Esophagus muscularis mucosa (tissue), 4 donors: ENCODE measurements around the gene PLA2G6. TPM values are rescaled to one million over a fixed set of nuclear protein-coding genes. Genes with fewer than 3 reads are reported as not detected.
"Not testable (repeated sequence)": the region's sequence is repeated elsewhere in the genome, so short reads cannot be mapped to it uniquely, and the experiment has no call there.

Experiments used
- DNase-seq: peaks from one replicate; pipeline ENCODE4 v3.0.0-alpha.2; 2017; ENCODE audit errors: extremely low spot score
- H3K27ac ChIP-seq, 4 donors: fragments of 200-600 bp; sonication (generic); replicated peaks in 1 of 4; 1 replicate in 3 of 4; 2 replicates in 1 of 4; pipeline ENCODE4 v1.5.1; 2016 to 2019; ENCODE audit warnings: mild to moderate bottlenecking in 1 of 4
- H3K27me3 ChIP-seq, 4 donors: fragments of 200-600 bp; sonication (generic); one replicate each; pipeline versions ENCODE4 v1.5.1 to v1.6.0; 2016 to 2019
- H3K36me3 ChIP-seq, 4 donors: fragments of 200-600 bp; sonication (generic); one replicate each; pipeline ENCODE4 v1.5.1; 2016 to 2019
- H3K4me1 ChIP-seq, 4 donors: fragments of 200-600 bp; sonication (generic); one replicate each; pipeline ENCODE4 v1.5.1; 2016 to 2019
- H3K4me3 ChIP-seq, 4 donors: fragments of 200-600 bp; sonication (generic); 1 replicate in 2 of 4; 2 replicates in 2 of 4; pipeline ENCODE4 v1.5.1; 2016 to 2019; ENCODE audit warnings: mild to moderate bottlenecking in 4 of 4, moderate library complexity in 1 of 4
- H3K9me3 ChIP-seq, 4 donors: fragments of 200-600 bp; sonication (generic); 1 replicate in 3 of 4; 2 replicates in 1 of 4; pipeline ENCODE4 v1.5.1; 2016 to 2019
- CTCF ChIP-seq, 3 experiments: fragments of 200-600 bp in 2 of 3; fragments of 450-650 bp in 1 of 3; sonication (generic) in 2 of 3; IDR thresholded peaks; one replicate each; pipeline ENCODE4 v1.5.1; 2017 to 2019; ENCODE audit warnings: antibody characterized with exemption in 3 of 3, mild to moderate bottlenecking in 2 of 3, moderate library complexity in 1 of 3
- EP300 ChIP-seq: sonication (generic); formaldehyde crosslinking; IDR thresholded peaks from one replicate; pipeline ENCODE4 v1.6.1; 2017; ENCODE audit warnings: antibody characterized with exemption
- POLR2A ChIP-seq: fragments of 450-650 bp; IDR thresholded peaks from one replicate; pipeline ENCODE4 v1.6.1; 2017; ENCODE audit warnings: antibody characterized with exemption, moderate library complexity, mild to moderate bottlenecking, low read depth
- POLR2AphosphoS5 ChIP-seq, 2 donors: sonication (generic); formaldehyde crosslinking; IDR thresholded peaks; one replicate each; pipeline ENCODE4 v1.6.1; 2017; ENCODE audit warnings: antibody characterized with exemption in 2 of 2
- WGBS: methylation state at CpG from one replicate; pipeline ENCODE4 v1.1.5; 2018; 5-methylcytosine and 5-hydroxymethylcytosine counted together
- intact Hi-C: fragments of 100-400 bp; cut with DNase I; formaldehyde crosslinking; loops from one replicate; pipeline ENCODE4 v1.15.1; 2023
- total RNA-seq, 4 donors: library from RNA; depleted of rRNA; stranded (reverse); fragments of >200 nt; gene quantifications; one replicate each; pipeline versions ENCODE4 v1.1.0 to v1.2.1, GENCODE V29; 2016

The PLA2G6 gene
- total RNA-seq, 4 donors from 2014 or later, result 13.9 to 18.3 (median 15.6) TPM

DNA sequence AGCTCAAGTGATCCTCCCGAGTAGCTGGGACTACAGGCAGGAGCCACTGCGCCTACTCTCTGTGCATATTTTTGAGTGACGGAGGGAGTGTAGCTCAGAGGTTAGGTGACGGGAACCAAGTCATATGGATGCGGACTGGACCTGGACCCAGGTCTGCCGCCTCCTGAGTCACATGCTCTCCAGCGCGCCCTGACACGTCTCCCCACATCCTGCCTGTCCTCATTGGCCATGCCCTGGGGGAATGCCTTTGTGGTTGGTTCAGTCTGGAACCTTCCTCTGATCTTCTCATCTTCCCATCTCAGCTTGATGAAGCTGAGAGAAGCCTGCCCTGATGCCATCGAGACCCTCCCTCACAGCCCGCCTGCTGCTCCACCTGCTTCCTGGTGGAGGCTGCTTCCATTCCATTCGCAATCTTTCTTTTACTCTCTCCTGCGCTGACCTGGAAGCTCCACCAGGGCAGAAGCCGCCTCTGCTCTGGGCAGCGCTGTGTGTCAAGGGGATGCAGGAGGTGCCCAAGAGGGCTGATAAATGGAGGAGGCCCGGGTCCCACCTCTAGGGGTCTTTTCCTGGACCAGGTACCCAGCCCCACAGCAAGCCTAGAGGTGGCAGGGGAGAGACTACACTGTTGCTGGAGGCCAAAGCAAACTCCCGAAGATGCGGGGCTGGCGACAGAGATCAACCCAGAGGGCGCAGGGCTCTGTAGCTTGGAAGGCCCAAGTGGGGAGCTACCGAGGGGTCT, 57.2 kb downstream of the PLA2G6 start:
- intact Hi-C loops, result no loop called here
- 89% methylated on average over 17 of the region's 21 CpGs for WGBS
- peaks cover 0 to 56% (median 30%) of the 10 kb centered on the region in 4 donors for H3K36me3 ChIP-seq

GRCh38 chr22:38122616-38123015, 59.0 kb downstream of the PLA2G6 start:
- peaks cover 0 to 42% (median 16%) of the 10 kb centered on the region in 4 donors for H3K36me3 ChIP-seq
- 94% methylated on average over 6 of the region's 6 CpGs for WGBS
- H3K4me3 ChIP-seq, result no peak overlapping the region
- no peak for TF ChIP-seq EP300
- no peak for TF ChIP-seq CTCF (IDR thresholded peaks at IDR 0.05)
- TF ChIP-seq POLR2A, result no peak
- H3K27me3 ChIP-seq, result no peaks in the 10 kb centered on the region
- no peak overlapping the region for H3K27ac ChIP-seq
- H3K4me1 ChIP-seq, result no peaks in the 10 kb centered on the region
- no peak for DNase-seq
- H3K9me3 ChIP-seq, result no peaks in the 10 kb centered on the region
- intact Hi-C loops, result no loop called here

More for the DNA sequence above, 57.2 kb downstream of the PLA2G6 start:
- Histone ChIP-seq H3K4me3 (no peak overlapping the region), H3K27ac (no peak overlapping the region), H3K27me3 (no peaks in the 10 kb centered on the region), H3K9me3 (no peaks in the 10 kb centered on the region), H3K4me1 (no peaks in the 10 kb centered on the region)
- TF ChIP-seq CTCF (IDR thresholded peaks at IDR 0.05) (no peak), POLR2A (no peak), EP300 (no peak), POLR2AphosphoS5 (IDR thresholded peaks at IDR 0.05) (no peak)
- no peak for DNase-seq

DNA sequence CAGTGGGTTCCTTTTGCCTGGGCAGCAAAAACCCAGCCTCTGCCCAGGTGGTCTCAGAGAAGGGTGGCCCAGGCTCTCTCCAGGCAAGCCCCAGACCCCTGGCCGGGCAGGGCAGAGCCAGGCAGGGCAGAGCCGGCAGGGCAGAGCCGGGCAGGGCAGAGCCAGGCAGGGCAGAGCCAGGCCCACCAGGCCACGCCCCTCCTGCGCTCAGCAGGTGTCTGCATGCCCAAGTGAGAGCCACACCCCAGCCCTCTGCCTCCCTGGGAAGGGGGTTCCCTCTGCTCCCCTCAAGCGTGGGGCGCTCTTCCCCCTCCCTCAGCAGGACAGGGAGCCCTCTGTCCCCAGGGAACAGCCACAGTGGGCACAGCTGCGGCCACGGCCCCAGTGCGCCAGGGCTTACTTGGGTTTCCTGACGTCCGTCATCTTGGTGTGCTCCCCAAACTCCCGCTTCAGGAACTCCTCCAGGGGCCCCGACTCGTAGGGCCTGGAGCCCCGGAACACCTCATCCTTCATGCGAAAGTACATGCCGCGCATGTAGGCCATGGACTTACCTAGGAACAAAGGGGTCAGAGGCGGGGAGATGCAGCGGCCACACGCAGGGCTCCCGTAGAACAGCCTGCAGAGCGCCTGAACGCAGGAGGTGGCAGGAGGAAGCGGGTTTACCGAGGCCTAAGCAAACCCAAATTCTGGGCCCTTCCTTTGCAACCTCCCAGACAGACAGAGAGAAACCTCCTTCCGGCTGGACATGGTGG, 61.1 kb downstream of the PLA2G6 start:
- H3K27me3 ChIP-seq, result no peaks in the 10 kb centered on the region
- no peak for DNase-seq
- intact Hi-C loops, result no loop called here
- no peaks in the 10 kb centered on the region for H3K4me1 ChIP-seq
- TF ChIP-seq POLR2A, result no peak
- no peak for TF ChIP-seq POLR2AphosphoS5 (IDR thresholded peaks at IDR 0.05)
- TF ChIP-seq EP300, result no peak
- TF ChIP-seq CTCF (IDR thresholded peaks at IDR 0.05), result no peak
- WGBS, result 100% methylated on average over 2 of the region's 28 CpGs
- no peak overlapping the region for H3K27ac ChIP-seq
- peaks cover 0 to 28% (median 10%) of the 10 kb centered on the region in 4 donors for H3K36me3 ChIP-seq
- no peak overlapping the region for H3K4me3 ChIP-seq
- no peaks in the 10 kb centered on the region for H3K9me3 ChIP-seq

DNA sequence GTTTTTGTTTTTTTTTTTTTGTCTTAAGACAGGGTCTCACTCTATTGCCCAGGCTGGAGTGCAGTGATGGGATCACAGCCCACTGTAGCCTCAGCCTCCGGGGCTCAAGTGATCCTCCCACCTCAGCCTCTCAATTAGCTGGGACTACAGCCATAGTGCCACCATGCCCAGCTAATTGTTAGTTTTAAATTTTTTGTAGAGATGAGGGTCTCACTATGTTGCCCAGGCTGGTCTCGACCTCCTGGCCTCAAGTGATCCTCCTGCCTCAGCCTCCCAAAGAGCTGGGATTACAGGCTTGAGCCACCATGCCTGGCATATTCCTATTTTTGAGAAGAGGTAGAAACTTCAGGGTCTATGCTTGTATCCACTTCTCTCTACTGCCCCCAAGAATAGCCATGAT, 62.9 kb downstream of the PLA2G6 start:
- intact Hi-C loops, result loop anchor here (5.0 to 10.0 kb wide), 2 partner anchors 116 to 234 kb away; no protein-coding TSS in a partner anchor
- peaks cover 0 to 20% (median 7%) of the 10 kb centered on the region in 4 donors for H3K36me3 ChIP-seq
- not testable (repeated sequence) for H3K4me1 ChIP-seq, H3K9me3 ChIP-seq, DNase-seq, H3K27me3 ChIP-seq, H3K27ac ChIP-seq, H3K4me3 ChIP-seq
- WGBS, result 86% methylated on average over 2 of the region's 2 CpGs

DNA sequence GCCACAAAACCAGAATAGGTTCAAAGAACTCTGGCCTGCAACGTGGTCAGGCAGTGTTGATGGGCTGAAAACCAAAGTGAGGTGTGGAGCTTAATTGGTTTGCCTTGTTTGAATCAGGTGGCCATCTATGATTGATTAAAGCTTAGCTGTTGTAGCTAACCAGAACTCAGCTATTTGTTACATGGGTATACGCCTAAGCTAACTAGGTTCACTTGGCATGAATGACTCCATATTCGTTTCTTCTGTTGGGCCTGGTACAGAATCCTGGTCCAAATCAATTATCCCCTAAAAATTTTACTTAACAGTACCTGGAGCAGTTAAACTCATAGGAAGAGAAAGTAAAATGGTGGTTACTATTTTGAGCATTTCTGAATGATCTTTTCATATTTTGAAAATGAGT, 63.4 kb downstream of the PLA2G6 start:
- 92% methylated on average over 3 of the region's 3 CpGs for WGBS

DNA sequence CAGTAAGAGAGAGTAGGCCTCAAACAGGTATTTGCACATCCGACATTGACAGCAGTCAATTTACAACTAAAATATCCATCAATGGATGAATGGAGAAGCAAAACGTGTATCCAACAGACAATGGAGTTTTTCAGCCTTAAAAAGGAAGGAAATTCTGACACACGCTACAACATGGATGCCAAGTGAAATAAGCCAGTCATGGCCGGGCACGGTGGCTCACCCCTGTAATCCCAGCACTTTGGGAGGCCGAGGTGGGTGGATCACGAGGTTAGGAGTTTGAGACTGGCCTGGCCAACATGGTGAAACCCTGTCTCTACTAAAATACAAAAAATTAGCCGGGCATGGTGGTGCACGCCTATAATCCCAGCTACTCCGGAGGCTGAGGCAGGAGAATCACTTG, 64.1 kb downstream of the PLA2G6 start:
- intact Hi-C loops, result loop anchor here (5.0 to 10.0 kb wide), 2 partner anchors 117 to 235 kb away; no protein-coding TSS in a partner anchor
- H3K36me3 ChIP-seq, result peaks cover 0 to 24% (median 8%) of the 10 kb centered on the region in 4 donors
- 97% methylated on average over 10 of the region's 10 CpGs for WGBS

More for the DNA sequence above, 63.4 kb downstream of the PLA2G6 start:
- Histone ChIP-seq H3K4me1 (peaks cover 7 to 10% (median 9%) of the 10 kb centered on the region in 4 donors), H3K9me3 (no peaks in the 10 kb centered on the region), H3K36me3 (peaks cover 0 to 20% (median 7%) of the 10 kb centered on the region in 4 donors), H3K27me3 (no peaks in the 10 kb centered on the region), H3K27ac (no peak overlapping the region), H3K4me3 (no peak overlapping the region)
- intact Hi-C loops, result loop anchor here (5.0 to 10.0 kb wide), 2 partner anchors 117 to 234 kb away; no protein-coding TSS in a partner anchor
- no peak for TF ChIP-seq CTCF (IDR thresholded peaks at IDR 0.05)
- no peak for TF ChIP-seq POLR2AphosphoS5 (IDR thresholded peaks at IDR 0.05)
- no peak for TF ChIP-seq POLR2A
- no peak for TF ChIP-seq EP300
- no peak for DNase-seq

More for the DNA sequence above, 64.1 kb downstream of the PLA2G6 start:
- not testable (repeated sequence) for H3K27me3 ChIP-seq, DNase-seq, H3K4me3 ChIP-seq, H3K27ac ChIP-seq, H3K9me3 ChIP-seq, H3K4me1 ChIP-seq
